T-helper 2 cell (primary cell): ENCODE results near the gene ARHGAP5.

Experiments used
- DNase-seq, 5 experiments: peaks; one replicate each; pipeline versions ENCODE4 v3.0.0 to v3.0.0-alpha.2; 2012 to 2022

The ARHGAP5 gene

DNA sequence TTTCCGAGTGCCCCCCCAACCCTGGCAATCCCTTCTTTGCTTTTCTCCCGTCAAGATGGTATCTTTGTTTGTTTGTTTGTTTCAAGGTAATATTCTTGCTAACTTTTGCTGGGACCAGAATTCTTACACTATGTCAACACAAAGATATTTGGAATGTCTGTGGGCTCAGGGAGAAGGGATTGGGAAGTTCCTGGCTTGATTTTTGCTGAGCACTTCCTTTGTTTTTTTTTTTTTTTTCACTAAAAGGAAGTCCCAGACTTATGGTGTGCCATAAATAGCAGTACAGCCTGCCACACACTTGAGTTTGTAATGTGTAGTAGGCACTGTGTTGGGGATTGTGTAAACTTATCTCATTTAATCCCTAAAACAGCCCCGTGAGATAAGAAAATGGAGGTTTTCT, 113.6 kb downstream of the ARHGAP5 start:
- no peak for DNase-seq

DNA sequence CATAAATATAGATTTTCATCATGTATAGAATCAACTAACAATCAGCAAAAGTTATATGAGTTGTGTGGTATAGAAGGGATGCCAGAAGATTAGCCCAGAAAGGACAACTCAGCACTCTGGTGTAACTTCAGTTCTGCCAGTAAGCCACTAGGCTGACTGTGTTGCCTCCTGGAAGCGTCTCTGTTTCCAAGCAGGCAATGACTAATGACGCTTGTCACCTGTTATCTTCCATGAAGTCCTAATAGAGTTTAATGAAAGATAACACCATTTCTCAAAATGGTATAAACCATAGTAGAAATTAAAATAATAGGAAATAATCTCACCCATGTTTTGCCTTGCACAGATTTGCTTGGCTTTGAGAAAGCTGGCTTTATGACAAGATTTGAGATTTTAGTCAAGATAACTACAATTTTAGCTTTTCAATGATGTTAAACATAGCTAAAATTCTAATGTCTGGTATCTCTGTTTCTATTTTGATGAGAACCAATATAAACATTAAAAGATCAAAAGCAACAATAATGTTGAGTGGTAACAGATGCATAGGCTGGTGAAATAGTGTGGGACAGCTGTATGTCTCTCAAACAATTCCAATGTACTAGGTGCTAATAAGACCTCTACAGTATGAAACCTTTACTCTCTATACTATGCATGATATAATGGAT, 115.7 kb downstream of the ARHGAP5 start:
- no peak for DNase-seq

DNA sequence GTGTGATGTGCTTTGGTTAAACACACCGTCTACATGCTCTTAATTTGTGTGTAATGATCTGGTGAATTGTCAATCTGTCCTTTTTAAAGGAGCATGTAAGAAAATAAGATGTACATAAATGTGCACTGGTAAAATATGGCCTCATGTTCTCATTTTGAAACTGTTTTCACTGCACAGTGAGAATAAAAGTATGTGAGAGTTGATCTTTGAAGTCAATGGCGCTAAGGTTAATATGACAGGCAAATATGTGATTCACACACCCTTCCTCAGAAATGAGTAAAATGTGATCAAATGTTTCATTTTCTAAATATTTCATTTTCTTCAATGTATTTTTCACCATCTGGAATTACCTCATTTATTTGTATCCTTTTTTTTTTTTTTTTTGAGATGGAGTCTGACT, 116.4 kb downstream of the ARHGAP5 start:
- peak in 1 of 5 experiments; percentile 18 for DNase-seq

DNA sequence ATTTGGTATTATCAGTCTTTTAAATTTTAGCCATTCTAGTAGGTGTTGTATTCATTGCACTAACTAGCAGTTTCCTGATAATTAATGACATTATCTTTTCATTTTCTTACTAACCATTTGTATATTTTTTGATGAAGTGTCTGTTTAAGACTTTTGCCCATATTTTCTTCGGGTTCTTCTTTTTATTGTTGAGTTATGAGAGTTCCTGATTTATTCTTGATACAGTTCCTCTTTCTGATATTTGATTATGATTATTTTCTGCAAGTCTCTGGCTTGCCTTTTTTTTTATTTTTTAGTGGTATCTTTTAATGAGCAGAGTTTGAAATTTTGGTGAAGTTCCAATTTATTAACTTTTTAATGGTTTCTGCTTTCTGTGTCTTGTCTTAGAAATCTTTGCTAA, 118.5 kb downstream of the ARHGAP5 start:
- no peak for DNase-seq

DNA sequence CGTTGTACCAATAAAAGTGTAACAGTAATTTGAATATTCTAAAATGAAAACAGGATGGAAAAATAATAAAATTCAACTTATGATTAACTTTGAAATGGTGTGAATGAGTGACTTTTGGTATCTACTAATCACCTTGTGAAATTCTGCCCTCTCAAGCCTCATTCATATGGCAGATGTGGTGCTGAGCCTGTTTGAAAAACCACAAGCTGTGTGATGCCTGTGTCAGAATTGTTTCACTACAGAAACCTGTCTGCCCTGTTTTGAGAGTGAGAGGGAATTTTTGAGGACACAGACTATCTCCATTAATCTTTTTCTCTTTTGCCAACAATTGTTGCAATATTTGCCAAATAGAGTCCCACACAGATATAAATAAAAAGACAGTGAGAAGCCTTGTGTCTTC, 120.8 kb downstream of the ARHGAP5 start:
- peak in 1 of 5 experiments; percentile 9 for DNase-seq

DNA sequence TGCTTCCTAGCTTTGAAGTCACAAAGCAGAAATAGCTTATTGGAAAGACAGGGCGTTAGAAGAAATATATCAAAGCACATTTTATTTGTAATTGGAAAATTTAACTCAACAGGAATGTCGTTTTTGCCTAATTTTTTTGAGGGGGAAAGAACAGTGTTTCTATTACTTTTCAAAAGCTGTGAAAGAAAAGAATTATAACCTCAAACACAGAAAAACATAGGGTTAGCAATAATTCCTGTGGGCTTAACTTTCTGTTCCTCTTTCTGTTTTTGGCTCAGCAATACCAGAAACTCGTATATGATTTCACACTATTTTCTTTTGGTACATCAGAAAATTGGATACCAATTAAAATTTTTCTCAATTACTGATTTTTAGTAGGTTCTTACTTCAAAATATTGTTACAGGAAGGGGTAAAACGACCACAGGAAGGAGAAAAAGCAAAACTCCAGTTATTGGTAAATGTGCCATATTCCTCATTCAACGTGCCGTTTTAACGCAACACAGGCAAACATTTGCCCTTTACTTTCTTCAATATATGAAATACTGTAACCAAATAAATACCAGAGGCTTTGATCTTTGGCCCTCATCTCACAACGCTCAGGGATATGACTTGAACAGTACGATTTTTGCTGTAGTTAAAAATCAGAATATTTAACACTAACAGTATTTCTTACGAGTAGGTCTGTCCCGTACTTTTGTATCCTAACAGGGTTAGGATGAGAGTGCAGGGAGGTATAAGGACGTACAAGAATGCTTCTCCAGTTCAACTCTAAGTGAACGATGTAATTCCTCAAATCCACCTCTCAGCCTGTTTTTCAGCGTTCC, 123.5 kb downstream of the ARHGAP5 start:
- DNase-seq, result no peak

DNA sequence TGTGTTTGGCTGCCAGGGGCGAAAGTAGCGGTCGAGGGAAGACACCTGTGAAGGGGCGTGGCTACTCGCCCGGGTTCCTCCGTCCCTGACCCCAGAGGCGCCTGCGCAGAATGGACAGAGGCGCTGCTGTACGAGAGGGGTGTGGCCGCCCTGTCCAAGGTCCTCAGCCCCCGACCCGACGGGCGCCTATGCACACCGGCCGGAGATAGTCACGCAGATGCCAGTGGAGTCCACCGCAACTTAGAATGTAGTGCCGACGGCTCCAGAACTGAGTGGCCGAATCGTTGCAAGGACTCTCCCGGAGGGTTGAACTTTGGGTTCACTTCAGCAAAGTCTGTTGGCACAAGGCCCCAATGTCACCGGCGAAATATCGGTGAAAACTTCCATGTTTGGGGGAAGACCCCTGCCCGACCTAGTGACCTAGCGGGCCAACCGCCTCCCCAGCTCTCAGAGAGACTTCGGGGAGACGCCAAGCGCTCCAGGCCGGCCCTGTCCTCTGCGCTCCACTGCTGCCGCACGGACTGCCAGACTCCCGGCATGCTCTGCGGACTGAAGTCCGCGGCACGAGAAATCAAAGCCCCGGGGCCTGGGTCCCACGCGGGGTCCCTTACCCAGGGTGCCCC, 124.2 kb downstream of the ARHGAP5 start:
- peak; percentile 52 to 70 (median 61) for DNase-seq

DNA sequence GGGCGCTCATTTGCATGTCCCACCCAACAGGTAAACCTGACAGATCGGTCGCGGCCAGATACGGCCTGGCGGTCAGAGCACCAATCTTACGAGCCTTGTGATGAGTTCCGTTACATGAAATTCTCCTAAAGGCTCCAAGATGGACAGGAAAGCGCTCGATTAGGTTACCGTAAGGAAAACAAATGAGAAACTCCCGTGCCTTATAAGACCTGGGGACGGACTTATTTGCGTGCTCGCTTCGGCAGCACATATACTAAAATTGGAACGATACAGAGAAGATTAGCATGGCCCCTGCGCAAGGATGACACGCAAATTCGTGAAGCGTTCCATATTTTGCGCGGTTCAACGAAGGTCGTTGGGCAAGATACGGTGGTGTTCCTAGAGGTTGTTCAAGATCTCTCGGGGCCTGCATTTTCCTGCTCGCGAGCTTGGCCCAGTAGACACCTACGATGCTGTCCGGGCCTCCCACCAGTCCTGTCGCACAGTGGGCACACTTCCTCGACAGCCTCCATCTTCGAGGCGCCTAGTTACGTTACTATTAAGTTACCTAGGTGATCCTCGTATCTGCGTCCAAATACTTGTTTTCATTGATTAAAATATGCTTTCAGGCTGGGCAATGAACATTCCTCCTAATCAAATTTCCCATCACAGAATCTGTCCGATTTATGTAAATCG, 124.8 kb downstream of the ARHGAP5 start, which contains the start of gene RNU6-7:
Gene RNU6-7 (plus strand): TSS at position 230 of the 675 bp plus-strand sequence.
- peak in 4 of 5 experiments; percentile 6 to 51 (median 32) for DNase-seq

DNA sequence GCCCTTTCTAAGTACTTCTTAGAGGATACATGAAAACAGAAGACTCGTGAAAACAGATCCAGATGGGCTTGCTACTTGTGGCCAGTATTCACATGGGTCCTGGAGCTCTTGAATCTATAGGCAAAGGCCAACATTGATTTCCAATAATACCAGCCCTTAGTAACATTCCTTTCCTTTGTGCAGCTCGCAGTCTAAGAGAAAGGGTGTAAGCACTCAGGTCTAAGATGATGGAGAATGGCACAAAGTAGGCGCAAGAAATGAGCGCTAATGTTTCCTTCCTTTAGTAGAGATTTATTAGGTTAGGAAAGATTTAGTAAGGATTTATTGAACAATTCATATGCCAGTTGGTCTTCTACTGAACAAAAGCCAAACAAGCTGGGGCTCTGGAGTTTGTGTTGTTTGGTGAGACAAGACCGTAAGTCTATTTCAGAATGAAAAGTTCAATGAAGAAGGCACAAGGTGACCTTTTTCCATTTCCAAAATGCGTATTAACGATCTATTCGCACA, 125.4 kb downstream of the ARHGAP5 start:
- no peak for DNase-seq

DNA sequence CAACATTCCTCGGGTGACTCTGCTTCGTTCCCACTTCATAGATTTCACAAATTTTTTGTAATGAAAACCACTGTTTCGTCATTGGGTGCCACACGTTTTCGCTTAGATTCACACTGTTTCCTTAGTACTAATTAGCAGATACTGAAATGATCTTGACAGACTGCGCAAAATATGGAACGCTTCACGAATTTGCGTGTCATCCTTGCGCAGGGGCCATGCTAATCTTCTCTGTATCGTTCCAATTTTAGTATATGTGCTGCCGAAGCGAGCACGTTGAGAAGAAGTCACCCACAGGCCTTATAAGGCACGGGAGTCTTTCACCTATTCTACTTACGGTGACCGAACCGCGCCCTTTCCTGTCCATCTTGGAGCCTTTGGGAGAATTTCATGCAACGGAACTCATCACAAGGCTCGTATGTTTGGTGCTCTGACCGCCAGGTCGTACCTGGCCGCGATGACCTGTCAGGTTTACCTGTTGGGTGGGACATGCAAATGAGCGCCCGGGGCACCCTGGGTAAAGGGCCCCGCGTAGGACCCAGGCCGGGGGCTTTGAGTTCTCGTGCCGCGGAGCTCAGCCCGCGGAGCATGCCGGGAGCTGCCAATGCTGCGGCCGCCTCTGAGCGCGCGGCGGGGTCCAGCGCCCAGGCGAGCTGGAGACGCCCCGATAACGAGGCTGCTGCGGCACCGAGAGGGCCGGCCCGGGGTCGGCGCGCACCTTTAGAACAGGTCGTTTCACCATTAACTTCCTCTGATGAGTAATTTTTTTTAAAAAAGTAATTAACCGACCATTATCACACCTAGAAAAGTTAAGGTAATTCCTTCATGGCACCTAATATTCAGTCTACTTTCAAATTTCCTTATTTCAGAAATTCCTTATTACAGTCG, 126.1 kb downstream of the ARHGAP5 start, which contains the start of gene RNU6-8:
Gene RNU6-8 (minus strand): TSS at position 272 of the 885 bp plus-strand sequence.
- DNase-seq, result peak; percentile 67 to 91 (median 82)

DNA sequence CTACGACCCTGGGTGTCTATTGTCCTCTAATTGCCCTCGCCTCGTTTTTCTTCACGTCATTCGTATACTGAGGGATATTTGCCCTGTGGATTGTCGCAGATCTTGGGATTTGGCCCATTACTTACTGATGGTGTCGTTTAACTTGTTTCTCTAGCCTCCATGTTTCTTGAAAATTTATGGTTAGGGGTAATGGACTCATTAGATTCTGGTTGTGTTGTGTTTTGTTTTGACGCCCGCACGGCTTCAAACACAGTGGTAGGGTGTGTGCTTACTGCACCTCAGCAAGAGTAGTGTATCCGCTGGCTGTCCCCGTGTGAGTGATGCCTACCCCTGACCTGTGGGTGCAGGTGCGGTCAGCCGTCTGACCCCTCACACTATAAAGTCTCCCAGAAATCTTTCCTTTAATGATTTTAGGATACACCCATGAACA, 126.8 kb downstream of the ARHGAP5 start:
- peak in 2 of 5 experiments; percentile 3 to 49 for DNase-seq

DNA sequence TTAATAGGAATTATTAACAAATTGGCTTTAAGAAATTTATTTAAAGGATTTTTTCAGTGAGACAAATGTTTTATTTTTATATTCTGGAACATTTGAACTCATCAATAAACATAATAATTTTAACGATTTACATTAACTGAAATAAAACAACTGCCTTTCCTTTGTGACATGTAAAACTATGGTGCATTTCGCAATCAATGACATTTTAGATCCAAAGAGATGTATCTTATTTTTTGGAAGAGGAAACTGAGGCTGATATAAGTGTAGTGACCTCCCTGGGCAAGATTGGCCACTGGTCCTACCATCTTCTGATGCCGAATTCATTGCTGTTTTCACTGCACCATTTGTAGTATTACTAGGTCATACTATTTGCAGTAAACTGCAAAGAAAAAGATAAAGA, 128.4 kb downstream of the ARHGAP5 start:
- DNase-seq, result no peak

DNA sequence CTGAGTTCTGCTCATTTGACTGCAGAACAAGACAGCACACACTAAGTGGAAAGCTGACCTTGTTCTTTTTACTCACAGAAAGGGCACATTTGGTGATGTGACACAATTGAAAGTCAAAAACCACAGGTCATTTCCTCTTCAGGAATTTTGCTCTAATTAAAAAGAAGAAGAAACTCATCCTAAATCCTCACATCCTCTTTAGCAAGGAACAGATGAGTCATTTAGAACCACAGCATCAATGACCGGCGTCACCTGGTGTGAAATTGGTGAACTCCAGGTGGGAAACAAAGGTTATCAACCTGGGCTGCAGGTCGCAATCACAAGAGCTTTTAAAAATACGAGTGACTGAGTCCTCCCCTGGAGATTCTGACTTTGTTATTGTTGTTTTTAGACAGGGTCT, 128.9 kb downstream of the ARHGAP5 start:
- no peak for DNase-seq

DNA sequence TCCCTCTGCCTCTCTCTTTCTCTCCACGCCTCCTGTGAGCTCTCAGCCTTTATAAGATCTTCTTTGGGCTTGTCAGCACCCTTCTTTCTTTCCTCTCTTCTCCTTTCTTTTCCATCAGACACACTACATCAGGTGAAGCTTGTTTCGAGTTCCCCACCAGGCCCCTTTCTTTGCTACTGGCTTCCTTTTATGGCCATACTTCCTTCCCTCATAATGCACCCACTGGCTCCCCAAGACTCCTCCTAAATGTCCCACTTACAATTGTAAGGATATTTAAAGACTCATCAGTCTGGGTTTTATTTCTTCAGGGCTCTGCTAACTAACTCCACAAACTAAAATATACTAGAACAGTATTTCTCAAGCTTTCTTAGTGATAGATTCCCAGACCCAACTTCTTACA, 129.4 kb downstream of the ARHGAP5 start:
- DNase-seq, result no peak

DNA sequence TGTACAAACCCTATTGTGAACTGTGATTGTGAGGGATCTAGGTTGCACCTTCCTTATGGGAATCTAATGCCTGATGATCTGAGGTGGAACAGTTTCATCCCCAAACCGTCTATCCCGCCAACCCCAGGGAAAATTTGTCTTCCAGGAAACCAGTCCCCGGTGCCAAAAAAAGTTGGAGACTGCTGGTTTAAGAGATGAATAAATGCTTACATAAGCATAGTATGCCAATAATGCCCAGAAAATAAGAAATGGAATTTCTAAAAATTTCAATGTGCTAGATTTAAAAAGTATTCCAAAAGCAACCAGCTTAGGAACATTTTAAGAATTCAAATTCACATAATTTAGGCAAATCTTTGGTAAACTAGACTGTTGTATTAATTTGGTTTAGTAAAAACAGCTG, 131.4 kb downstream of the ARHGAP5 start:
- no peak for DNase-seq
